Measurements from ENCODE around the gene KRT33B. TPM values are rescaled to one million over a fixed set of nuclear protein-coding genes. Genes with fewer than 3 reads are reported as not detected.

Gene KRT33B
- total and polyA plus RNA-seq, 2 of the 13 experiments (the other 11 are each of a cell fraction or from before 2014, with no cell fraction given): not detected

GRCh38 chr17:41415833-41416335, 46.3 kb upstream of the KRT33B start (continued):
- TF ChIP-seq BCLAF1 (IDR thresholded peaks at IDR 0.05): no peak
- no peak for TF ChIP-seq ZNF446 (CRISPR knock-in tag; IDR thresholded peaks at IDR 0.05)
- no peak for TF ChIP-seq ZNF546 (CRISPR knock-in tag; conservative IDR thresholded peaks at IDR 0.05)
- no peak for TF ChIP-seq NKX3-1 (CRISPR knock-in tag; IDR thresholded peaks at IDR 0.05)
- TF ChIP-seq ZNF639 (CRISPR knock-in tag; conservative IDR thresholded peaks at IDR 0.05): 0 out of 2 replicates have a peak, but pooled peaks have one; percentile 46
- TF ChIP-seq ZNF205 (CRISPR knock-in tag; IDR thresholded peaks at IDR 0.05): peak; percentile 17; the same call in 1 of the 2 replicates
- no peak for TF ChIP-seq NFYB (CRISPR knock-in tag; IDR thresholded peaks at IDR 0.05)
- no peak for TF ChIP-seq ZSCAN30 (CRISPR knock-in tag; IDR thresholded peaks at IDR 0.05)
- TF ChIP-seq TBL1XR1 (IDR thresholded peaks at IDR 0.05; ENCODE audit: borderline replicate concordance, low read length, partially characterized antibody): peak; percentile 52
- no peak for TF ChIP-seq SETDB1 (CRISPR knock-in tag; IDR thresholded peaks at IDR 0.05; ENCODE audit: borderline replicate concordance)
- no peak for TF ChIP-seq ATF7 (IDR thresholded peaks at IDR 0.05)
- TF ChIP-seq ATF7 (CRISPR knock-in tag; IDR thresholded peaks at IDR 0.05): peak; percentile 87; the same call in 1 of the 2 replicates
- TF ChIP-seq ZSCAN31 (CRISPR knock-in tag; IDR thresholded peaks at IDR 0.05; ENCODE audit: low read depth): no peak
- no peak for TF ChIP-seq ZNF615 (CRISPR knock-in tag; IDR thresholded peaks at IDR 0.05; ENCODE audit: borderline replicate concordance)
- no peak; the same call in 1 of the 2 replicates for TF ChIP-seq SPEN (CRISPR knock-in tag; IDR thresholded peaks at IDR 0.05; ENCODE audit: low read depth)
- TF ChIP-seq MYNN (CRISPR knock-in tag; IDR thresholded peaks at IDR 0.05; ENCODE audit: low read depth): no peak
- peak; percentile 76 for TF ChIP-seq HNF1B (CRISPR knock-in tag; IDR thresholded peaks at IDR 0.05)
- no peak for TF ChIP-seq ZNF746 (CRISPR knock-in tag; IDR thresholded peaks at IDR 0.05)
- TF ChIP-seq ZNF30 (CRISPR knock-in tag; IDR thresholded peaks at IDR 0.05): no peak
- peak; percentile 68; the same call in 1 of the 2 replicates for TF ChIP-seq BCL6 (CRISPR knock-in tag; IDR thresholded peaks at IDR 0.05)
- TF ChIP-seq THAP9 (CRISPR knock-in tag; IDR thresholded peaks at IDR 0.05; ENCODE audit: borderline replicate concordance): no peak
- TF ChIP-seq PBX2 (CRISPR knock-in tag; IDR thresholded peaks at IDR 0.05): no peak
